ENCODE measurements around the gene GLS. TPM values are rescaled to one million over a fixed set of nuclear protein-coding genes. Genes with fewer than 3 reads are reported as not detected.

GLS gene
- total and polyA plus RNA-seq, 2 of the 13 experiments (the other 11 are each of a cell fraction or from before 2014, with no cell fraction given) = 78.6 to 183 TPM

- H3K4me3 ChIP-seq (replicated peaks in 1 of 3; ENCODE audit: insufficient read depth in 1 of 3, low read depth in 2 of 3, low read length in 3 of 3) = no peak overlapping the region
- no peak overlapping the region for H3K27ac ChIP-seq (ENCODE audit: extremely low read length, insufficient read depth, low read length)
- CTCF ChIA-PET (ENCODE audit: low intra/inter-chr PET ratio, low total read pairs) = interaction anchor here (2.4 kb wide), 1 partner anchor 73 kb away, joined by 8 read pairs; no protein-coding TSS in a partner anchor
- no peaks in the 10 kb centered on the region for H4K20me1 ChIP-seq (ENCODE audit: insufficient read depth, low read length)
- no peaks in the 10 kb centered on the region for H3K36me3 ChIP-seq (replicated peaks in 1 of 2; ENCODE audit: control insufficient read depth in 1 of 2, insufficient read depth in 2 of 2, low read length in 2 of 2)
- H3K79me2 ChIP-seq (ENCODE audit: insufficient read depth, low read length) = no peaks in the 10 kb centered on the region
- no TSS peak for BruUV-seq (replicated peaks)
- TF ChIP-seq SOX13 (IDR thresholded peaks at IDR 0.05) (no peak), SOX13 (CRISPR knock-in tag; conservative IDR thresholded peaks at IDR 0.05 in 1 of 2, IDR thresholded peaks at IDR 0.05 in 1 of 2) (peak in 1 of 2 experiments; percentile 23; a peak in 1 of 4 replicates), NR2F2 (IDR thresholded peaks at IDR 0.05; ENCODE audit: borderline replicate concordance, low read depth) (0 out of 2 replicates have a peak, but pooled peaks have one; percentile 35), NR2F6 (IDR thresholded peaks at IDR 0.05) (peak; percentile 83), NR2F6 (CRISPR knock-in tag; IDR thresholded peaks at IDR 0.05) (peak; percentile 86), NR2F1 (CRISPR knock-in tag; IDR thresholded peaks at IDR 0.05) (peak in 1 of 2 experiments; percentile 69; a peak in 2 of 4 replicates), KLF9 (CRISPR knock-in tag; IDR thresholded peaks at IDR 0.05; ENCODE audit: low read depth) (no peak)
- TF ChIP-seq, protein P1, sequence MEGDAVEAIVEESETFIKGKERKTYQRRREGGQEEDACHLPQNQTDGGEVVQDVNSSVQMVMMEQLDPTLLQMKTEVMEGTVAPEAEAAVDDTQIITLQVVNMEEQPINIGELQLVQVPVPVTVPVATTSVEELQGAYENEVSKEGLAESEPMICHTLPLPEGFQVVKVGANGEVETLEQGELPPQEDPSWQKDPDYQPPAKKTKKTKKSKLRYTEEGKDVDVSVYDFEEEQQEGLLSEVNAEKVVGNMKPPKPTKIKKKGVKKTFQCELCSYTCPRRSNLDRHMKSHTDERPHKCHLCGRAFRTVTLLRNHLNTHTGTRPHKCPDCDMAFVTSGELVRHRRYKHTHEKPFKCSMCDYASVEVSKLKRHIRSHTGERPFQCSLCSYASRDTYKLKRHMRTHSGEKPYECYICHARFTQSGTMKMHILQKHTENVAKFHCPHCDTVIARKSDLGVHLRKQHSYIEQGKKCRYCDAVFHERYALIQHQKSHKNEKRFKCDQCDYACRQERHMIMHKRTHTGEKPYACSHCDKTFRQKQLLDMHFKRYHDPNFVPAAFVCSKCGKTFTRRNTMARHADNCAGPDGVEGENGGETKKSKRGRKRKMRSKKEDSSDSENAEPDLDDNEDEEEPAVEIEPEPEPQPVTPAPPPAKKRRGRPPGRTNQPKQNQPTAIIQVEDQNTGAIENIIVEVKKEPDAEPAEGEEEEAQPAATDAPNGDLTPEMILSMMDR (CRISPR knock-in tag; IDR thresholded peaks at IDR 0.05) = 0 out of 2 replicates have a peak, but pooled peaks have one; percentile 15
- no peak overlapping the region for H3K9ac ChIP-seq (ENCODE audit: insufficient read depth, low read depth, low read length)
- FAIRE-seq (no peak), ATAC-seq (peak; percentile 38), DNase-seq (ENCODE audit: low spot score) (no peak)
- peaks cover 0 to 8% of the 10 kb centered on the region in 2 experiments; a peak in 1 of 5 replicates for H3K27me3 ChIP-seq (ENCODE audit: control insufficient read depth in 1 of 2, insufficient read depth in 2 of 2, low read length in 2 of 2)
- in situ Hi-C loops (cut with HindIII; ENCODE audit: extremely low pct_ligation_motif_present, low pct_unique_long_range_greater_than_20kb) (no loop called here), intact Hi-C loops (cut with micrococcal nuclease; ENCODE audit: unreplicated experiment) (loop anchor here (10.0 kb wide), 1 partner anchor 180 kb away; no protein-coding TSS in a partner anchor)
- no peak overlapping the region for H2AFZ ChIP-seq (ENCODE audit: low read length)
- H3K4me1 ChIP-seq (ENCODE audit: insufficient read depth, low read length) = peaks cover 33% of the 10 kb centered on the region
- H3K9me3 ChIP-seq (ENCODE audit: low read length) = no peaks in the 10 kb centered on the region
- WGBS (ENCODE audit: low lambda C conversion rate) = 63% methylated on average over 4 of the region's 4 CpGs
- H3K4me2 ChIP-seq (ENCODE audit: low read depth, low read length) = no peak overlapping the region
- POLR2A ChIA-PET = no interaction called here
Observed at GRCh38 chr2:190855245-190855644, 25.4 kb upstream of the GLS start.

All from HepG2 (cell line).